Natural killer cell (primary cell): ENCODE results near the gene SF3B6. TPM values are rescaled to one million over a fixed set of nuclear protein-coding genes. Genes with fewer than 3 reads are reported as not detected.
A peak's percentile ranks its signal among the peaks of the same experiment; 100 is the strongest.

Experiments used
- ATAC-seq, 3 donors: fragments of 150-1000 bp in 2 of 3; fragments of 200-7000 bp in 1 of 3; cut with Tn5 transposase; 1 replicate in 1 of 3; 2 replicates in 2 of 3; pipeline ENCODE4 v1.10.0; 2021; ENCODE audit warnings: mild to moderate bottlenecking in 2 of 3, moderate library complexity in 2 of 3
- DNase-seq, 2 donors: peaks; one replicate each; pipeline versions ENCODE4 v3.0.0 to v3.0.0-alpha.2; 2013 to 2021; ENCODE audit warnings: mixed read lengths in 1 of 2
- H3K27ac ChIP-seq: one replicate; pipeline ENCODE4 v1.5.1; 2013; ENCODE audit warnings: mild to moderate bottlenecking, low read length
- H3K27me3 ChIP-seq: one replicate; pipeline ENCODE4 v1.6.1; 2013; ENCODE audit warnings: low read length; ENCODE audit not compliant: control insufficient read depth, insufficient read depth
- H3K36me3 ChIP-seq: one replicate; pipeline ENCODE4 v1.6.1; 2013; ENCODE audit warnings: low read length; ENCODE audit not compliant: control insufficient read depth, insufficient read depth
- H3K4me1 ChIP-seq: one replicate; pipeline ENCODE4 v1.6.1; 2013; ENCODE audit warnings: low read length; ENCODE audit not compliant: control insufficient read depth, insufficient read depth
- H3K4me3 ChIP-seq: one replicate; pipeline ENCODE4 v1.5.1; 2013; ENCODE audit warnings: low read length
- H3K9me3 ChIP-seq: one replicate; pipeline ENCODE4 v1.6.1; 2013; ENCODE audit warnings: low read length; ENCODE audit not compliant: control insufficient read depth, insufficient read depth
- H3K27ac Mint-ChIP-seq, 2 donors: one replicate each; pipeline ENCODE4 v1.8.0; 2022; ENCODE audit warnings: mild to moderate bottlenecking in 2 of 2, mixed read lengths in 2 of 2, moderate library complexity in 1 of 2
- H3K27me3 Mint-ChIP-seq, 2 donors: one replicate each; pipeline ENCODE4 v1.8.0; 2022; ENCODE audit warnings: low read depth in 2 of 2, mixed read lengths in 2 of 2
- H3K36me3 Mint-ChIP-seq: one replicate; pipeline ENCODE4 v1.8.0; 2022; ENCODE audit warnings: mixed read lengths
- H3K4me1 Mint-ChIP-seq, 2 donors: one replicate each; pipeline ENCODE4 v1.8.0; 2022; ENCODE audit warnings: mixed read lengths in 2 of 2
- H3K4me3 Mint-ChIP-seq: one replicate; pipeline ENCODE4 v1.8.0; 2022; ENCODE audit warnings: mild to moderate bottlenecking, moderate library complexity, mixed read lengths
- H3K9me3 Mint-ChIP-seq, 2 donors: one replicate each; pipeline ENCODE4 v1.8.0; 2022; ENCODE audit warnings: mixed read lengths in 2 of 2
- CTCF ChIP-seq: fragments of 200-600 bp; IDR thresholded peaks from one replicate; pipeline ENCODE4 v1.8.0; 2022; ENCODE audit warnings: antibody characterized with exemption
- WGBS: methylation state at CpG from one replicate; pipeline ENCODE4 v1.1.7; 2013; ENCODE audit warnings: missing lambda C conversion rate; ENCODE audit not compliant: insufficient coverage; 5-methylcytosine and 5-hydroxymethylcytosine counted together
- intact Hi-C: fragments of 100-400 bp; cut with micrococcal nuclease; formaldehyde crosslinking; loops from one replicate; pipeline ENCODE4 v1.14.2; 2022
- total RNA-seq, 4 donors: library from RNA; stranded (reverse); fragments of 120-200 nt in 1 of 4; gene quantifications; one replicate each; pipeline versions ENCODE4 v1.2.3 to v1.2.4, GENCODE V29; 2013 to 2022

Gene SF3B6
- total RNA-seq, 3 donors from 2014 or later (not counting 1 experiment from before 2014, with no cell fraction given) = 57.2 to 65.1 (median 57.4) TPM

DNA sequence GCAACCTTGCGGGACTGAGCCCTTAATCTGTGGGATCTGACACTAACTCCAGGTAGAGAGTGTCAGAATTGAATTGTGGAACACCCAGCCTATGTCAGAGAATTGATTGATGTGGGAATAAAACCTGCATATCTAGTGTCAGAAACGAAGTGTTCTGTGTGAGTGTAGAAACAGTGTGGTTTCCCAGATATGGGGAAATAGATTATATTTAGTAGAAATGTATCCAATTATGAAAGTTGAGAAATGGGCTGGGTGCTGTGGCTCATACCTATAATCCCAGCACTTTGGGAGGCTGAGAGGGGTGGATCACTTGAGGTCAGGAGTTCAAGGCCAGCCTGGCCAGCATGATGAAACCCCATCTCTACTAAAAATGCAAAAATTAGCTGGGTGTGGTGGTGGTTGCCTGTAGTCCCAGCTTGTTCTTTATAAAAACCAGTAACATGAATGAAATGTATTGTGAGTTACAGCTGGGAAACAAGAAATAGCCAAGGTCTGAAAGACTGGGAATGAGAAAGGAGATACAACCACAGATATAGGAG, 12.8 kb upstream of the SF3B6 start:
- 82% methylated on average over 2 of the region's 2 CpGs for WGBS
- Mint-ChIP-seq H3K36me3 (no peaks in the 10 kb centered on the region), H3K27me3 (no peaks in the 10 kb centered on the region), H3K4me1 (peaks cover 0 to 14% of the 10 kb centered on the region in 2 donors), H3K4me3 (no peak overlapping the region), H3K9me3 (no peaks in the 10 kb centered on the region), H3K27ac (no peak overlapping the region)
- Histone ChIP-seq H3K9me3 (no peaks in the 10 kb centered on the region), H3K27me3 (no peaks in the 10 kb centered on the region), H3K36me3 (no peaks in the 10 kb centered on the region), H3K27ac (no peak overlapping the region), H3K4me1 (peaks cover 13% of the 10 kb centered on the region), H3K4me3 (no peak overlapping the region)
- intact Hi-C loops = no loop called here
- no peak for ATAC-seq
- DNase-seq = no peak
- TF ChIP-seq CTCF = no peak

DNA sequence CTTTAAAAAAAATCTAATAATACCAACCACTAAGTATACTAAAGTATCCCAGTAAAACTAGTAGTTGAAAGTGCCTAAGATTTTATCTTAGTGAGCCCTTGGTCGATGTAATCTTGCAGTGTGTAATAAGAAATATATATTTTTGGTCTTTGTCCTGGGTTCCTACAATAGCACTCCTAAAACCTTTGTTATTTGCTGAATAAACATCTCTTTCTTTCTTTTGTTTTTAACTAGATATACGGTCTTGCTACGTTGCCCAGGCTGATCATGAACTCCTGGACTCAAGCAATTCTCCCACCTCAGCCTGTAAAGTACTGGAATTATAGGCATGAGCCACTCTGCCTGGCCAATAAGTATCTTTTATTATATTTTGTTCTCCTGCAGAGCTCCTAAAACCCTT, 10.9 kb upstream of the SF3B6 start:
- Histone ChIP-seq H3K9me3 (no peaks in the 10 kb centered on the region), H3K36me3 (peaks cover 8% of the 10 kb centered on the region), H3K27me3 (no peaks in the 10 kb centered on the region), H3K4me1 (peaks cover 19% of the 10 kb centered on the region), H3K27ac (no peak overlapping the region), H3K4me3 (no peak overlapping the region)
- H3K4me1 Mint-ChIP-seq = peaks cover 5 to 29% of the 10 kb centered on the region in 2 donors
- H3K27ac Mint-ChIP-seq = no peak overlapping the region
- H3K36me3 Mint-ChIP-seq = no peaks in the 10 kb centered on the region
- H3K27me3 Mint-ChIP-seq = no peaks in the 10 kb centered on the region
- intact Hi-C loops = no loop called here
- WGBS = 100% methylated on average over 2 of the region's 3 CpGs
- no peaks in the 10 kb centered on the region for H3K9me3 Mint-ChIP-seq
- ATAC-seq = no peak
- TF ChIP-seq CTCF = no peak
- no peak for DNase-seq
- no peak overlapping the region for H3K4me3 Mint-ChIP-seq

GRCh38 chr2:24086241-24086640, 10.1 kb upstream of the SF3B6 start:
- no peaks in the 10 kb centered on the region for H3K27me3 ChIP-seq
- H3K27ac Mint-ChIP-seq = no peak overlapping the region
- H3K36me3 Mint-ChIP-seq = no peaks in the 10 kb centered on the region
- DNase-seq (no peak), ATAC-seq (no peak)
- no CpG with 5 or more reads among the region's 1 CpG for WGBS
- no peak for TF ChIP-seq CTCF
- H3K4me3 Mint-ChIP-seq = no peak overlapping the region
- intact Hi-C loops = no loop called here
- peaks cover 9% of the 10 kb centered on the region for H3K36me3 ChIP-seq
- no peak overlapping the region for H3K4me3 ChIP-seq
- peaks cover 5 to 29% of the 10 kb centered on the region in 2 donors for H3K4me1 Mint-ChIP-seq
- no peaks in the 10 kb centered on the region for H3K9me3 Mint-ChIP-seq
- no peaks in the 10 kb centered on the region for H3K9me3 ChIP-seq
- H3K4me1 ChIP-seq = peaks cover 19% of the 10 kb centered on the region
- H3K27ac ChIP-seq = no peak overlapping the region
- H3K27me3 Mint-ChIP-seq = no peaks in the 10 kb centered on the region

DNA sequence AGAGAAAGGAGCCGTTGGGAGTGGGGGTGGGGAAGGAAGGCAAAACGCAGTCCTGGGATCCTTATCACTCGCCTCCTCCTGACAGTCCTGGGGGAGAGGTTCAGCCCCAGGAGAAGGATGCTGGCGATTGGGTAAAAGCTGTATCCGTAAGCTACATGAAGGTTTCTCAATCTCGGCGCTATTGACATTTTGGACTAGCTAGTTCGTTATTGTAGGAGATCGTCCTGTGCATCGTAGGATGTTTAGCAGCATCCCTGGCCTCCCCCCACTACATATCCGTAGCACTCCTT, 9.0 kb upstream of the SF3B6 start:
- Mint-ChIP-seq H3K27me3 (no peaks in the 10 kb centered on the region), H3K4me1 (peaks cover 5 to 29% of the 10 kb centered on the region in 2 donors), H3K4me3 (peak overlapping the region; percentile 67), H3K36me3 (no peaks in the 10 kb centered on the region), H3K27ac (peak overlapping the region in 1 of 2 donors; percentile 86), H3K9me3 (no peaks in the 10 kb centered on the region)
- no peak for ATAC-seq
- Histone ChIP-seq H3K27me3 (no peaks in the 10 kb centered on the region), H3K4me1 (peaks cover 19% of the 10 kb centered on the region), H3K36me3 (peaks cover 10% of the 10 kb centered on the region), H3K9me3 (no peaks in the 10 kb centered on the region), H3K4me3 (no peak overlapping the region), H3K27ac (no peak overlapping the region)
- intact Hi-C loops = no loop called here
- no peak for TF ChIP-seq CTCF
- DNase-seq = no peak
- WGBS = 53% methylated on average over 11 of the region's 11 CpGs
